DND-41 (cell line): ENCODE results near the gene MAP7D1.
A peak's percentile ranks its signal among the peaks of the same experiment; 100 is the strongest.
"Not testable (repeated sequence)": the region's sequence is repeated elsewhere in the genome, so short reads cannot be mapped to it uniquely, and the experiment has no call there.

Experiments
- ATAC-seq: fragments of 200-7000 bp; cut with Tn5 transposase; 3 replicates; pipeline ENCODE4 v1.9.1; 2021; ENCODE audit warnings: low read depth; ENCODE audit not compliant: insufficient read depth
- DNase-seq: peaks from one replicate; pipeline ENCODE4 v3.0.0-alpha.2; 2020
- H2AFZ ChIP-seq: 2 replicates; pipeline ENCODE4 v1.6.0; 2012; ENCODE audit warnings: low read depth, low read length
- H3K27ac ChIP-seq: 2 replicates; pipeline ENCODE4 v1.5.1; 2012; ENCODE audit warnings: low read length, inconsistent platforms
- H3K27me3 ChIP-seq: fragments of 200-600 bp; sonication (generic); 2 replicates; pipeline ENCODE4 v1.6.0; 2012; ENCODE audit warnings: low read length, mild to moderate bottlenecking, inconsistent platforms; ENCODE audit not compliant: insufficient read depth, poor library complexity
- H3K36me3 ChIP-seq: 2 replicates; pipeline ENCODE4 v1.5.1; 2012; ENCODE audit warnings: low read length, inconsistent platforms; ENCODE audit not compliant: insufficient read depth
- H3K4me1 ChIP-seq: 2 replicates; pipeline ENCODE4 v1.5.1; 2012; ENCODE audit warnings: mild to moderate bottlenecking, low read length; ENCODE audit not compliant: insufficient read depth
- H3K4me2 ChIP-seq: 2 replicates; pipeline ENCODE4 v1.6.0; 2012; ENCODE audit warnings: mild to moderate bottlenecking, moderate library complexity, low read length, inconsistent platforms; ENCODE audit not compliant: insufficient read depth
- H3K4me3 ChIP-seq, 2 experiments: fragments of 200-600 bp in 1 of 2; shearing (Covaris generic) in 1 of 2; 2 replicates each; pipeline ENCODE4 v1.5.1; 2012 to 2016; ENCODE audit warnings: inconsistent platforms in 2 of 2, low read length in 2 of 2, mild to moderate bottlenecking in 2 of 2, low read depth in 1 of 2, moderate library complexity in 1 of 2
- H3K79me2 ChIP-seq: 2 replicates; pipeline ENCODE4 v1.6.0; 2012; ENCODE audit warnings: low read length, inconsistent platforms; ENCODE audit not compliant: insufficient read depth
- H3K9ac ChIP-seq: 2 replicates; pipeline ENCODE4 v1.6.0; 2012; ENCODE audit warnings: low read depth, mild to moderate bottlenecking, inconsistent platforms, low read length, moderate library complexity
- H3K9me3 ChIP-seq: 2 replicates; pipeline ENCODE4 v1.5.1; 2012; ENCODE audit warnings: low read length, moderate library complexity, mild to moderate bottlenecking, inconsistent platforms; ENCODE audit not compliant: insufficient read depth, severe bottlenecking
- H4K20me1 ChIP-seq: 2 replicates; pipeline ENCODE4 v1.6.0; 2012; ENCODE audit warnings: low read length; ENCODE audit not compliant: insufficient read depth
- CTCF ChIP-seq: IDR thresholded peaks from 2 replicates; pipeline ENCODE4 v1.5.1; 2012; ENCODE audit warnings: borderline replicate concordance, low read length, moderate library complexity, mild to moderate bottlenecking; ENCODE audit not compliant: poor library complexity, severe bottlenecking; ENCODE audit errors: extremely low read depth
- EZH2 ChIP-seq: IDR thresholded peaks from 3 replicates; pipeline ENCODE4 v1.6.1; 2012; ENCODE audit warnings: borderline replicate concordance, low read depth, mild to moderate bottlenecking, moderate library complexity, low read length, inconsistent platforms; ENCODE audit not compliant: severe bottlenecking

Gene MAP7D1

DNA sequence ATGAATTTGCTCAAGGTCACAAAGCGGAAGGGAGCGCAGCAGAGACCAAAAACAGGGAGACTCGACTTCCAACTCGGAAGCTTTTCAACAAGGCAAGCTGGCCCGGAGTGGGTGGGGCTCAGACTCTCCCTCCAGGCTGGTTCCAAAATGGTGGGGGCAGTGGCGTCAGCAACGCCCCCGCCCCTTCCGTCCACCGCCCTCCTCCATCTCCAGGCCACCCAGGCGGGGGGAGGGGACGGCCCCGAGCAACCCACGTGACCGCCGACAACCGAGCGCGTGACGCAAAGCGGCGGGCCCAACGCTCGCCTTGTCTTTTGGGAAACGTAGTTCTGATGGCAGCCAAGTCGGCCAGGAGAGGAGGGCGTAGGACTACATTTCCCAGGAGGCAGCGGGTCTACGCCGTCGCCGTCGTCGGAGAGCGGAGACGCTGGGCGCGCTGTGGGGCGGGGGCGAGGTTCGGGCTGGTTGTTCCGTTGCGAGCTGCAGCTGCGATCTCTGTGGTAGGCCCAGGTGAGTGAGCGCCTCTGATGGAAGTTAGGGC is 68.1 kb downstream of the MAP7D1 start, which contains the start of gene THRAP3:
Gene THRAP3, plus strand, starts transcription at position 448 of the 541 bp plus-strand sequence. CDS start 58,121 bp downstream, outside the sequence.
- peaks cover 32% of the 10 kb centered on the region for H3K36me3 ChIP-seq
- no peaks in the 10 kb centered on the region for H3K27me3 ChIP-seq
- peak; percentile 100 for DNase-seq
- peak within 1 kb of the TSS; percentile 92 for H3K27ac ChIP-seq
- H2AFZ ChIP-seq, result peak within 1 kb of the TSS; percentile 92
- H3K4me3 ChIP-seq, result peak within 1 kb of the TSS; percentile 81 to 88
- ATAC-seq, result peak; percentile 92
- H3K79me2 ChIP-seq, result peaks cover 53% of the 10 kb centered on the region
- peak; percentile 8 for TF ChIP-seq CTCF
- no peak for TF ChIP-seq EZH2
- peaks cover 41% of the 10 kb centered on the region for H3K4me1 ChIP-seq
- no peaks in the 10 kb centered on the region for H3K9me3 ChIP-seq
- peaks cover 40% of the 10 kb centered on the region for H4K20me1 ChIP-seq
- H3K9ac ChIP-seq, result peak within 1 kb of the TSS; percentile 83
- peak within 1 kb of the TSS; percentile 76 for H3K4me2 ChIP-seq

DNA sequence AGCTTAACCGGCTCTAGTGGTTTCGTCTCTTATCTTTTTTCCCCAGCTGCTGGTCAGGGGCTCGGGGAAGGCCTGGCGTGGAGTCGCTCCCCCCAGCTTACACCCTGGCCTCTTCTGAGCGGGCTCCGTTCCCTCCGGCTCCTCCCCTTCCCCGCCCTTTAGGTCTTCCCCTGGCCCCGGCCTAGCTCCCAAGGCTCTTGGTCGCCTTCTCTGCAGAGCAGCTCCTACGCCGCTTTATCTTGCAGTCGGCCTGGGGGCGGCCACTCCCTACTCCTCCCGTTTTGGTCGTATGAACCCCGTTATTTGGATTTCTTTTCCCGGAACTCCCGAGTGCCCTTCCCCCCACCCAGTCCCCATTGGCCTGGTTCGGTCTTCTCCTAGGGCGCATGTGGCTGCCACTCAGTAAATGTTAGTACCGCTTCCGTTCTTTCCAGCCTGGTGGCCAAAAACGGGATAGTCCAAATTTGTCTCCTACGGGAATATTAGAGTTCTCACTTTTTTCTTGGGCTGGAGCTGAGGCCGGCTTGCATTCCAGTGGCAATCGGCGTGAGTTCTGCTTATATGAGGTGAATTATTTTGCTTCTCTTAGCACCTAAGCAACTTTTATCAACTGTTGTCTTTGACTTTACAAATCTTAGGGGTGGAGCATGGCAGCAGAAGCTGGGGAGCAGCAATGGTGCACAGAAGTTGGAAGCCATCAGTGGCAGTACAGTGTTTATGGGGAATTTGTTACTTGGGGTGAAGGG is 68.8 kb downstream of the MAP7D1 start:
- peak; percentile 70 for ATAC-seq

GRCh38 chr1:36225283-36225899 is 69.4 kb downstream of the MAP7D1 start:
- peaks cover 47% of the 10 kb centered on the region for H4K20me1 ChIP-seq
- H3K27ac ChIP-seq, result peak overlapping the region; percentile 92
- no peaks in the 10 kb centered on the region for H3K9me3 ChIP-seq
- DNase-seq (no peak), ATAC-seq (no peak)
- peak overlapping the region; percentile 83 for H3K9ac ChIP-seq
- peaks cover 66% of the 10 kb centered on the region for H3K79me2 ChIP-seq
- TF ChIP-seq EZH2, result no peak
- TF ChIP-seq CTCF, result no peak
- peak overlapping the region; percentile 76 for H3K4me2 ChIP-seq
- H3K27me3 ChIP-seq, result no peaks in the 10 kb centered on the region
- H2AFZ ChIP-seq, result no peak overlapping the region
- H3K4me3 ChIP-seq, result peak overlapping the region; percentile 81 to 88
- peaks cover 41% of the 10 kb centered on the region for H3K4me1 ChIP-seq
- peaks cover 39% of the 10 kb centered on the region for H3K36me3 ChIP-seq

More for the DNA sequence above, 68.8 kb downstream of the MAP7D1 start:
- H4K20me1 ChIP-seq, result peaks cover 40% of the 10 kb centered on the region
- peaks cover 59% of the 10 kb centered on the region for H3K79me2 ChIP-seq
- peaks cover 41% of the 10 kb centered on the region for H3K4me1 ChIP-seq
- no peaks in the 10 kb centered on the region for H3K27me3 ChIP-seq
- H3K27ac ChIP-seq, result peak overlapping the region; percentile 92
- H3K9me3 ChIP-seq, result no peaks in the 10 kb centered on the region
- H3K4me3 ChIP-seq, result peak overlapping the region; percentile 81 to 88
- peak overlapping the region; percentile 76 for H3K4me2 ChIP-seq
- H2AFZ ChIP-seq, result peak overlapping the region; percentile 77
- peak overlapping the region; percentile 83 for H3K9ac ChIP-seq
- DNase-seq, result no peak
- TF ChIP-seq CTCF (peak; percentile 51), EZH2 (no peak)
- H3K36me3 ChIP-seq, result peaks cover 33% of the 10 kb centered on the region

DNA sequence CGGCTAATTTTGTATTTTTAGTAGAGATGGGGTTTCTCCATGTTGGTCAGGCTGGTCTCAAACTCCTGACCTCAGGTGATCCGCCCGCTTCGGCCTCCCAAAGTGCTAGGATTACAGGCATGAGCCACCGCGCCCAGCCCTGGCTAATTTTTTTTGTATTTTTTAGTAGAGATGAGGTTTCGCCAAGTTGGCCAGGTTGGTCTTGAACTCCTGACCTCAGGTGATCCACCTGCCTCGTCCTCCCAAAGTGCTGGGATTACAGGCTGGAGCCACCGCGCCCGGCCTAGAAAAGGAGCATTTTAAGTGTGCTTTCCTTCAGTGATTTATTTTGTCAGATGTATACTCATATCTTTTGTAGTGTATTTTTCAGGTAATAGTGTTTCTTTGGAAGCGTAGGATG is 74.3 kb downstream of the MAP7D1 start:
- H3K9ac ChIP-seq, H3K4me3 ChIP-seq, DNase-seq, H3K27ac ChIP-seq, ATAC-seq, H3K9me3 ChIP-seq, H3K27me3 ChIP-seq, H2AFZ ChIP-seq, H3K4me2 ChIP-seq: not testable (repeated sequence)
- peaks cover 80% of the 10 kb centered on the region for H4K20me1 ChIP-seq
- H3K79me2 ChIP-seq, result peaks cover 100% of the 10 kb centered on the region
- peaks cover 29% of the 10 kb centered on the region for H3K4me1 ChIP-seq
- peaks cover 78% of the 10 kb centered on the region for H3K36me3 ChIP-seq
